Measurements from ENCODE around the gene TRIM52. TPM values are rescaled to one million over a fixed set of nuclear protein-coding genes. Genes with fewer than 3 reads are reported as not detected.

Gene TRIM52
- total and polyA plus RNA-seq, 9 of the 15 experiments (the other 6 are each of a cell fraction or from before 2014, with no cell fraction given) = 3.3 to 21.9 (median 13.5) TPM

- no peak for TF ChIP-seq ZBTB26 (CRISPR knock-in tag; IDR thresholded peaks at IDR 0.05)
- TF ChIP-seq ARID1B (IDR thresholded peaks at IDR 0.05) = no peak
Observed at GRCh38 chr5:181239062-181239663, 21.8 kb downstream of the TRIM52 start (continued).

- ATAC-seq (no peak), DNase-seq (ENCODE audit: extremely low read depth in 1 of 4, low spot score in 3 of 4) (no peak), FAIRE-seq (no peak)
- intact Hi-C loops (cut with micrococcal nuclease) = no loop called here
- Histone ChIP-seq H2AFZ (ENCODE audit: low read depth, low read length) (no peak overlapping the region), H3K9me1 (ENCODE audit: control insufficient read depth, insufficient read depth, low read length) (peaks cover 8% of the 10 kb centered on the region), H3K4me1 (replicated peaks in 1 of 2; ENCODE audit: control insufficient read depth in 2 of 2, insufficient read depth in 2 of 2, low read length in 2 of 2) (peaks cover 19 to 37% of the 10 kb centered on the region in 2 experiments; a peak in 4 of 5 replicates), H3K9me3 (replicated peaks; ENCODE audit: control insufficient read depth, insufficient read depth, low read depth, low read length) (no peaks in the 10 kb centered on the region), H3K4me3 (no peak overlapping the region), H3K9ac (ENCODE audit: insufficient read depth in 1 of 2, low read depth in 2 of 2, low read length in 2 of 2) (peak overlapping the region in 1 of 2 experiments; percentile 69; a peak in 2 of 4 replicates), H3K36me3 (ENCODE audit: control insufficient read depth, insufficient read depth, low read length) (peaks cover 98% of the 10 kb centered on the region), H3K79me2 (ENCODE audit: control insufficient read depth, insufficient read depth, low read length) (peaks cover 57% of the 10 kb centered on the region), H3K4me2 (ENCODE audit: insufficient read depth, low read length) (no peak overlapping the region), H3K27me3 (ENCODE audit: control insufficient read depth in 2 of 2, insufficient read depth in 2 of 2, low read length in 2 of 2) (no peaks in the 10 kb centered on the region), H4K20me1 (replicated peaks; ENCODE audit: control insufficient read depth, insufficient read depth, low read length) (peaks cover 62% of the 10 kb centered on the region), H3K27ac (ENCODE audit: extremely low read depth, low read depth, low read length) (no peak overlapping the region; the same call in 2 of the 3 replicates)
- in situ Hi-C loops (cut with MboI) = no loop called here
- ChIA-PET CTCF (ENCODE audit: low intra/inter-chr PET ratio) (no interaction called here), POLR2A (interaction anchor here (0.6 to 17.5 kb wide), 5 partner anchors 9 to 167 kb away, joined by 3 to 185 read pairs (median 3); partner anchors contain the start of genes TRIM41 and TRIM52)
- TF ChIP-seq POLR2A (conservative IDR thresholded peaks at IDR 0.05) = peak; percentile 11; the same call in 1 of the 2 replicates
- TF ChIP-seq ATF4 (CRISPR knock-in tag; IDR thresholded peaks at IDR 0.05) = no peak
- peak; percentile 59; the same call in 1 of the 2 replicates for TF ChIP-seq THAP12 (CRISPR knock-in tag; IDR thresholded peaks at IDR 0.05)
- TF ChIP-seq HDAC1 (IDR thresholded peaks at IDR 0.05) = no peak
- TF ChIP-seq SREBF2 (CRISPR knock-in tag; IDR thresholded peaks at IDR 0.05) = peak; percentile 20; the same call in 1 of the 2 replicates
- TF ChIP-seq PHB (CRISPR knock-in tag; IDR thresholded peaks at IDR 0.05) = 0 out of 2 replicates have a peak, but pooled peaks have one; percentile 37
- 0 out of 2 replicates have a peak, but pooled peaks have one; percentile 9 for TF ChIP-seq ILF3 (IDR thresholded peaks at IDR 0.05; ENCODE audit: borderline replicate concordance)
- TF ChIP-seq POLR2G (IDR thresholded peaks at IDR 0.05; ENCODE audit: low read depth, low read length) = peak; percentile 48; the same call in 1 of the 2 replicates
- no peak for TF ChIP-seq HNRNPL (IDR thresholded peaks at IDR 0.05; ENCODE audit: low read depth, low read length)
- TF ChIP-seq E2F1 (CRISPR knock-in tag; IDR thresholded peaks at IDR 0.05) = 0 out of 2 replicates have a peak, but pooled peaks have one; percentile 24
- TF ChIP-seq POLR2AphosphoS5 (IDR thresholded peaks at IDR 0.05; ENCODE audit: control insufficient read depth, insufficient read depth, low read depth, low read length) = peak; percentile 38
- BruUV-seq (replicated peaks) = no TSS peak
- WGBS (ENCODE audit: insufficient coverage, low coverage, missing lambda C conversion rate) = 90% methylated on average over 5 of the region's 5 CpGs
Observed at GRCh38 chr5:181237729-181238385, 23.1 kb downstream of the TRIM52 start.
